ENCODE measurements around the gene TSPAN9. TPM values are rescaled to one million over a fixed set of nuclear protein-coding genes. Genes with fewer than 3 reads are reported as not detected.

The TSPAN9 gene
- total and polyA plus RNA-seq, 2 of the 4 experiments (the other 2 are of a cell fraction), result 17.7 to 39.1 TPM

DNA sequence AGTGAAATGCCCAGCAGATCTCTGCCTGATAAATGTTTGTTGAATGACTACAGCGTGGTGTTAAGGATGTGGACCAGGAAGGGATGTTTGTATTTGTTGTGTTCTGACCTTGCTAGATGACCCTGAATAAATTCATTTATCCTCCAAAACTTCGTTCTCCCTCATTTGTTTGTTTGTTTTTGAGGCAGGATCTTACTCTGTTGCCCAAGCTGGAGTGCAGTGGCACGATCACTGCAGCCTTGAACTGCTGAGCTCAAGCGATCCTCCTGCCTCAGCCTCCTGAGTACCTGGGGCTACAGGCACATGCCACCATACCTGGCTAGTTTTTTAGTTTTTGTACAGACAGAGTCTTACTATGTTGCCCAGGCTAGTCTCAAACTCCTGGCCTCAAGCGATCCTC lies 96.7 kb downstream of the TSPAN9 start:
- H3K9me1 ChIP-seq (ENCODE audit: insufficient read depth, low read length), result peaks cover 27% of the 10 kb centered on the region
- no peak overlapping the region for H4K91ac ChIP-seq (ENCODE audit: insufficient read depth, low read depth, low read length)
- no peak overlapping the region for H2BK20ac ChIP-seq (ENCODE audit: low read depth, low read length)
- no peak overlapping the region for H4K5ac ChIP-seq (ENCODE audit: low read depth, low read length)
- in situ Hi-C loops (cut with MboI; ENCODE audit: low sequenced_read_pairs), result no loop called here
- H4K8ac ChIP-seq (ENCODE audit: low read depth in 2 of 2, low read length in 2 of 2), result no peak overlapping the region
- H3K4me3 ChIP-seq (ENCODE audit: insufficient read depth, low read depth, low read length), result no peak overlapping the region
- POLR2A ChIA-PET (ENCODE audit: unreplicated experiment), result no interaction called here
- CTCF ChIA-PET, result interaction anchor here (1.3 kb wide), 1 partner anchor 12 kb away, joined by 5 read pairs; no protein-coding TSS in a partner anchor
- no peak overlapping the region for H2BK120ac ChIP-seq (ENCODE audit: low read depth, low read length)
- no peaks in the 10 kb centered on the region for H3K27me3 ChIP-seq (ENCODE audit: control insufficient read depth, insufficient read depth, low read length)
- no peak overlapping the region for H2BK15ac ChIP-seq (ENCODE audit: low read depth, low read length)
- H3K56ac ChIP-seq (ENCODE audit: extremely low read depth, insufficient read depth, low read length), result no peak overlapping the region
- dilution Hi-C loops (cut with HindIII; ENCODE audit: low sequenced_read_pairs, unreplicated experiment), result no loop called here
- H3K14ac ChIP-seq (replicated peaks; ENCODE audit: low read depth, low read length), result no peak overlapping the region
- no peak overlapping the region for H3K9ac ChIP-seq (ENCODE audit: low read depth, low read length)
- H2AFZ ChIP-seq (replicated peaks; ENCODE audit: low read length, poor library complexity), result no peak overlapping the region
- no peaks in the 10 kb centered on the region for H4K20me1 ChIP-seq (ENCODE audit: insufficient read depth, low read length)
- H3K4me1 ChIP-seq (ENCODE audit: control insufficient read depth, insufficient read depth, low read length), result peaks cover 26% of the 10 kb centered on the region
- no peak overlapping the region for H3K27ac ChIP-seq (ENCODE audit: insufficient read depth, low read length)
- H2AK5ac ChIP-seq (ENCODE audit: low read depth, low read length), result no peak overlapping the region
- no peak for DNase-seq
- H2AK9ac ChIP-seq (replicated peaks; ENCODE audit: low read depth, low read length, poor library complexity), result no peak overlapping the region
- no peak overlapping the region for H2BK5ac ChIP-seq (ENCODE audit: low read depth, low read length, poor library complexity, severe bottlenecking)
- peaks cover 15 to 36% of the 10 kb centered on the region in 2 experiments for H3K79me1 ChIP-seq (ENCODE audit: low read depth in 1 of 2, low read length in 2 of 2)
- H3K9me3 ChIP-seq (ENCODE audit: control insufficient read depth, insufficient read depth, low read length), result no peaks in the 10 kb centered on the region
- TF ChIP-seq, protein P1, sequence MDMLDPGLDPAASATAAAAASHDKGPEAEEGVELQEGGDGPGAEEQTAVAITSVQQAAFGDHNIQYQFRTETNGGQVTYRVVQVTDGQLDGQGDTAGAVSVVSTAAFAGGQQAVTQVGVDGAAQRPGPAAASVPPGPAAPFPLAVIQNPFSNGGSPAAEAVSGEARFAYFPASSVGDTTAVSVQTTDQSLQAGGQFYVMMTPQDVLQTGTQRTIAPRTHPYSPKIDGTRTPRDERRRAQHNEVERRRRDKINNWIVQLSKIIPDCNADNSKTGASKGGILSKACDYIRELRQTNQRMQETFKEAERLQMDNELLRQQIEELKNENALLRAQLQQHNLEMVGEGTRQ (IDR thresholded peaks at IDR 0.05; ENCODE audit: low read depth, low read length), result no peak
- TF ChIP-seq RCOR1 (IDR thresholded peaks at IDR 0.05; ENCODE audit: insufficient replicate concordance, low read length) (no peak), CHD1 (IDR thresholded peaks at IDR 0.05; ENCODE audit: low read depth, low read length) (no peak), RAD21 (IDR thresholded peaks at IDR 0.05; ENCODE audit: low read length) (no peak), BHLHE40 (IDR thresholded peaks at IDR 0.05; ENCODE audit: low read depth, low read length) (no peak), POLR2A (IDR thresholded peaks at IDR 0.05; ENCODE audit: low read depth, low read length) (no peak), NFE2L2 (IDR thresholded peaks at IDR 0.05; ENCODE audit: low read depth, low read length) (no peak), RFX5 (IDR thresholded peaks at IDR 0.05; ENCODE audit: low read depth, low read length) (no peak), MXI1 (IDR thresholded peaks at IDR 0.05; ENCODE audit: borderline replicate concordance, low read depth, low read length) (no peak), MAFK (IDR thresholded peaks at IDR 0.05; ENCODE audit: low read depth, low read length) (no peak), SMC3 (IDR thresholded peaks at IDR 0.05; ENCODE audit: low read depth, low read length) (no peak), FOS (IDR thresholded peaks at IDR 0.05; ENCODE audit: low read depth, low read length) (no peak), MAZ (IDR thresholded peaks at IDR 0.05; ENCODE audit: borderline replicate concordance, low read depth, low read length) (no peak), CEBPB (IDR thresholded peaks at IDR 0.05; ENCODE audit: low read depth, low read length) (no peak)
- TF ChIP-seq, protein P2, sequence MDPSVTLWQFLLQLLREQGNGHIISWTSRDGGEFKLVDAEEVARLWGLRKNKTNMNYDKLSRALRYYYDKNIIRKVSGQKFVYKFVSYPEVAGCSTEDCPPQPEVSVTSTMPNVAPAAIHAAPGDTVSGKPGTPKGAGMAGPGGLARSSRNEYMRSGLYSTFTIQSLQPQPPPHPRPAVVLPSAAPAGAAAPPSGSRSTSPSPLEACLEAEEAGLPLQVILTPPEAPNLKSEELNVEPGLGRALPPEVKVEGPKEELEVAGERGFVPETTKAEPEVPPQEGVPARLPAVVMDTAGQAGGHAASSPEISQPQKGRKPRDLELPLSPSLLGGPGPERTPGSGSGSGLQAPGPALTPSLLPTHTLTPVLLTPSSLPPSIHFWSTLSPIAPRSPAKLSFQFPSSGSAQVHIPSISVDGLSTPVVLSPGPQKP (IDR thresholded peaks at IDR 0.05; ENCODE audit: borderline replicate concordance, low read depth, low read length), result no peak
- TF ChIP-seq, protein P3, sequence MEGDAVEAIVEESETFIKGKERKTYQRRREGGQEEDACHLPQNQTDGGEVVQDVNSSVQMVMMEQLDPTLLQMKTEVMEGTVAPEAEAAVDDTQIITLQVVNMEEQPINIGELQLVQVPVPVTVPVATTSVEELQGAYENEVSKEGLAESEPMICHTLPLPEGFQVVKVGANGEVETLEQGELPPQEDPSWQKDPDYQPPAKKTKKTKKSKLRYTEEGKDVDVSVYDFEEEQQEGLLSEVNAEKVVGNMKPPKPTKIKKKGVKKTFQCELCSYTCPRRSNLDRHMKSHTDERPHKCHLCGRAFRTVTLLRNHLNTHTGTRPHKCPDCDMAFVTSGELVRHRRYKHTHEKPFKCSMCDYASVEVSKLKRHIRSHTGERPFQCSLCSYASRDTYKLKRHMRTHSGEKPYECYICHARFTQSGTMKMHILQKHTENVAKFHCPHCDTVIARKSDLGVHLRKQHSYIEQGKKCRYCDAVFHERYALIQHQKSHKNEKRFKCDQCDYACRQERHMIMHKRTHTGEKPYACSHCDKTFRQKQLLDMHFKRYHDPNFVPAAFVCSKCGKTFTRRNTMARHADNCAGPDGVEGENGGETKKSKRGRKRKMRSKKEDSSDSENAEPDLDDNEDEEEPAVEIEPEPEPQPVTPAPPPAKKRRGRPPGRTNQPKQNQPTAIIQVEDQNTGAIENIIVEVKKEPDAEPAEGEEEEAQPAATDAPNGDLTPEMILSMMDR (conservative IDR thresholded peaks at IDR 0.05; ENCODE audit: low read depth, low read length), result no peak
- ATAC-seq (ENCODE audit: low read depth), result no peak
- intact Hi-C loops (cut with micrococcal nuclease), result no loop called here
- H3K18ac ChIP-seq (ENCODE audit: low read depth, low read length), result no peak overlapping the region
- no peak overlapping the region for H3K4me2 ChIP-seq (ENCODE audit: low read depth, low read length)
- no peak overlapping the region for H3K23ac ChIP-seq (ENCODE audit: low read depth, low read length)
- 100% methylated on average over 1 of the region's 5 CpGs; no CpG with 5 or more reads in 1 of the 2 experiments for WGBS, 2 experiments (ENCODE audit: extremely low coverage in 2 of 2, insufficient read length in 1 of 2)
- no peaks in the 10 kb centered on the region for H3K36me3 ChIP-seq (ENCODE audit: control insufficient read depth, insufficient read depth, low read length)
- BruUV-seq (replicated peaks), result no TSS peak
- H3K4ac ChIP-seq (ENCODE audit: low read depth, low read length), result 0 out of 2 replicates have a peak overlapping the region, but pooled peaks have one; percentile 10
